Superior temporal gyrus (tissue), 1 donor: ENCODE data around the gene SLC7A1.

Source experiments
- DNase-seq: peaks from one replicate; pipeline ENCODE4 v3.0.0-alpha.2; 2016; ENCODE audit errors: extremely low spot score

The SLC7A1 gene

DNA sequence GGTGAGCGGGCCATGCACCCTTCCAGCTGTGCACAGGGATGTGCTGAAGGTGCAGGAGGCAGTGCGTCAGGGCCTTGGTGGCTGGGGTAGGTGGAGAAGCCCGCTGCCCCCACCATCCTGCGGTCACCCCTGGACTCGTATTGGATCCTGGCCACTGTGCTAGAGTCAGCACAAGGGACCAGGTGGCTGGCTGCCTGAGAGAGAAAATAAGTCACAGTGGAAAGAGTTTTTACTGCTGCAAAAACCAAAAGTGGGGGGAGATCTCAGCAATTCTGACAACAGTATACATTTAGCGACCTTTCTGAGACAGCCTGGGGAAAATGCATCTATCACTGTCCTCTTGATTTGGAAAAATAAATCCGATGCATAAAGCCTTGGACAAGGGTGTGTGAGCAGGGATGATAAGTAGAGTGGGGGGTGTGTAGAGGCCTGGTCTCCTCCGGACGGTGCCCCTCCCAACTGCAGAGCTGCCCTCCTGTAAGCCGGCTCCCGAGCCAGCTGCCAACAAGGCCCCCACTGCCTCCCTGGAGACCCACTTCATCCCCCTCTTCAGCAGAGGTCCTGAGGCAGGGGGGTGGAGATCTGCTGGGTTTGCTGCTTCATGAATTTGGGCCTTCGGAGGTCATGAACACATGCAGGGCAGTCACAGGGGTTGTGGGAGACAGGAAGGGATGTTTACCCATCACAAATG, 84.2 kb downstream of the SLC7A1 start:
- no peak for DNase-seq

DNA sequence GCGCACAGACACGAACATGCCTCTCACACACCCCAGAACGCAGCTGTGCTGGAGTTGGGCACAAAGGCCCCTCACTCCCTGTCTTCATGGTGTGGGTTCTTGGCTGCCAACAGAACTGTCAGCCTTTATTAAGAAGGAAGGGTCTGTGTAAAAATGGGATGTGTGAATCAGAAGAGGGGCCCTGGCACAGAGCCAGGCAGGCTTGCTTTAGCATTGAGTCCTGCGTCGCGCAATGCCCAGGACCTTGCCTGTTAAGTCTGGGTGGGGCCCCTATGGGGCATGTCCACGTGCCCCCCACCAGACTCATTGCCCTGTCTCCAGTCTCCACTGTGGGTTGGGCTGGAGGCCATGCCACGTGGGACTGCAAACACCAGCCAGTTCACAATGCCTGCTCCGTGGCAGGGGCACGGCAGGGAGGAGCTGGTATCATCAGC, 84.8 kb downstream of the SLC7A1 start:
- DNase-seq: no peak

DNA sequence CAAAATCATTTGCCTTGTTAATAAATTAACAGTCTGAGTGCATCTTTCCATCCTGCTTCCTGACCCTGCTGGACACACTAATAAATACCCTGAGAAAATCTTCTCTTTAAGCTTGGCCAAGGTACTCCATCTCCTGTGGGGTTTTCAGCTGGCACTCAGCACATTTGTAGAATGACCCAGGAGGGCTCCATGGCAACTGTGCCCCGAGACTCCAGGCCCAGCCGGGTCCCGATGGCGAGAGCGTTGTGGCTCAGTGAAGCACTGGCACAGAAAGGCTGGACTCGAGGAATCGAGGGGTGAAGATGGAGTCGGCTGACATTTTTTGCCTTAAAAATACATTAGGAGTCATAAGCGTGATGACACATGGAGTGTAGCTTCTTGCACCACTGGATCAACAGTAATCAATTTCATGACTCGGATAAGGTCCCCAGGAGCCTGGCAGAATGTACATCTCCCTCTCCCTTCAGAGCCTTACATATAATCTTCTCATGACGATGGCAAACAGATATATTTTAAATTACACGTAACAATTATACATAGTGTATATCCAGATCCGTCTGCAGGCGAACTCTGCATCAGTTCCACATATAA, 85.4 kb downstream of the SLC7A1 start:
- no peak for DNase-seq

DNA sequence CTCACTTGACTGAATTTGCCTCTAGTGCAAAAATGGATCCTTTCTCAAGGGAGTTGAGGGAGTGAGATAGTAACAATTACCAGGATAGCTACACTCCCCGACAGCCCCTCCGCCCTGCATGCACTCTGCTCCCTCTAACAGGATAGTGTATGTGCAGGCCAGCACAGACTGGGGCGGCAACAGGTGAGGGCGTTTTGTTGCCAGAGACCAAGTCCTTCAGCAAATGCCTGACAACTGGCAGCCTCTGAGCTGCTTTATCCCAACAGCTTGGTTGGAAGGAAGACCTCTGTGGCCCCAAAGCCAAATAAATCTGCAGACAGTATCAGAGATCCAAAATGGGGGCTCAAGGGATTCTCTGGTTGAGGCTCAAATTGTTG, 86.6 kb downstream of the SLC7A1 start:
- DNase-seq: no peak

DNA sequence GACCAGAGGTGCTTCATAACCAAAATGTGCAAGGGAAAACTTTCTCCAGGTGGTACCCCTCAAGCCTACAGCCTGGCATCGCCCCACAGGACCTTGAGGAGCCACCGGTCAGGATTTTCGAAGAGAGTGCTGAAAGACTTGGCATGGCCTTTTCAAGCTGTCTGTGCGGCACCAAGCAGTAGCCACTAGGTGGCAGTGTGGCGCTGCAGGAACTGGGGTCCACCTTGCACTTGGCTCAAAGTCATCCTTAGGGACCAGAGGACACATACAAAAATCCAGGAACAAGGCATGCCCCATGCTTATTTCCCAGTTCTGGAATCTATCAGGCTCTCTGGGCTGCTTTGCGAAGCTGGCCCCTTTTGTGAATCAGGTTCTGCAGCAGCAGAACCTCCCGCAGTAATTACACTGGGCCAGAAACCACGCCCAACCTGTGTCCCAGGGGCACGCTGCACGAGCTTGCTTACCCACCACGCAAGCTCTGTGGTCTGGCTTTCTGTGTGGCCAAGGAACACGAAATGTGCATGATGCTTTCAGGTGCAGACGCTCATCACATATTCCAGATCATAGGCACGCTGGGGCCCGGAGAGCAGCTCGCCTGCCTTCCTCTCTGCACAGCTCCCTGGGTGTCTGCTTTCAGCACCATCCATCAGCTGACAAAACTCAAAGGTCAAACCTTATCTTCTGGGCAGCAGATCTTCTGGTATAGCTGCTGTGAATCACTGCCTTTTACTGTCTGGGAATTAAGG, 87.2 kb downstream of the SLC7A1 start:
- peak; percentile 96 for DNase-seq

DNA sequence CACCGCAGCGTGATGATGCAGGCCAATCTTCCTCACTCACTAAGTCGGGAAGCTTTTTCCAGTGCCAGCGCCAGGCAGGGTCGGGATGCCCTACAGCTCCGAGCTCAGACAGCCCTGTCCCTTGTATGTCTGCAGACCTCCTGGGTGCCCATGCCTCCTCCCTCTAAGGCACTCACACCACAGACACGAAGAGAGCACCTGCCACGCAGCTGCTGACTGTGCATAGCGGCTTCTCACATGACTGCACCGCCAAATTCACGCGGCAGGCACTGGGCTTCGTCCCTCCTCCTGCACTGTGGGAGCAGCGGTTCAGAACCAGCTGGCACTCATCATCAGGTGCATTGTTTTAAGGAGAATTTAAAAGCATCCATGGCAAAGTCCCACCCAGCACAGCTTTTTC, 88.1 kb downstream of the SLC7A1 start:
- DNase-seq: peak; percentile 16

DNA sequence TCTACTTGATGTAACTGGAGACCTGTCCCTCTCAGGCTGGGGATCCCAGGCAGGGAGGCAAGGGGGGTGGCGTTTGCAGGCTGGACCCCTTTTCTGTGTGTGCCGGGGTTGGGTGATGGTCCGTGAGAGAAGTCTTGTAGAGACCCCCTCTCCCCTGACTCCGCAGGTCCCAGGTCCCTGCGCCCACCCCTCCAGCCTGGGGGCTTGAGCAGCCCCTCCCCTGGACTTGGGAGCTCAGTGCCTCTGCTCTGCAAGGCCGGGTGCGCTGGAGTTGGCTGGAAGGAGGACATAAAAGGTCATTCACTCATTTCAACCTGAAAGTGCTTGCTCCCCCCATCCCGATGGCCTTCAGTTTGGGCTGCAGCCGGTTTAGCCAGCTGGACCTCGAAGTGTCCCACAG, 89.5 kb downstream of the SLC7A1 start:
- DNase-seq: no peak

DNA sequence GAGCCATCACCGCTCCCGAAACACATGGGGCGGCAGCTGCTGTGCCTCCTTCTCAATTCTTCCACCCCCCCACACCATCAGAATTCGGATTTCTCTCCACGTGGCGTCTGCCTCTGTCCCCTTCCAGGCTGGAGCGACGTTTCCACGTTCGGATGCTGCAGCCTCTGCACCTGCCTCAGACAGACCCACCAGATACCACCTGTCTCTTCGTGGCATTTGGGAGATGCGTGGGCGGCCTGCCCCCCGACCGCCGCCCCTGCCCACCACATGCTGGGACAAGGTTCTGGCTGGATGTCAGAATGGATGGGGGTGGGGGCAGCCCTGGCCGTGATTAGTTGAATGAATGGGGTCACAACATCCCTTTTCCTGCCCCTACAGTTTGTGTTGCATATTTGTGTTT, 90.0 kb downstream of the SLC7A1 start:
- DNase-seq: no peak

DNA sequence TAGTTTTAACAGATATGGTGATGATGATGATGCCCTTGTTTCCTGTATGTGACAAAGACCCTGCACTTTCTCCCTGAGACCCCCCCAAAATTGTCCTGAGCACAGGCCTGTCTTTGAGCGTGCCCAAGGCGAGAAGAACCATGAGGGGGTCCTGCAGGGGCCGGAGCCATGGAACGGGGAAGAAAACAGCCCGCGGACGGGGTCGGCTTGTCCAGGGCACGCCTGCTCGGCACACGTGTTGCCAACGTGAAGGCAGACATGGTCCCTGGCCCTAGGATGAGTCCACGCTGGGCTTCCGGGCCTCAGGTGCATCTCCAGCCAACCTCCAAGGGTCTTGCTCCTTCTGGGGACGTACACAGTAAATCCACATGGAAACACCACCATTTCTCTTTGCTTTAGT, 90.8 kb downstream of the SLC7A1 start:
- no peak for DNase-seq

DNA sequence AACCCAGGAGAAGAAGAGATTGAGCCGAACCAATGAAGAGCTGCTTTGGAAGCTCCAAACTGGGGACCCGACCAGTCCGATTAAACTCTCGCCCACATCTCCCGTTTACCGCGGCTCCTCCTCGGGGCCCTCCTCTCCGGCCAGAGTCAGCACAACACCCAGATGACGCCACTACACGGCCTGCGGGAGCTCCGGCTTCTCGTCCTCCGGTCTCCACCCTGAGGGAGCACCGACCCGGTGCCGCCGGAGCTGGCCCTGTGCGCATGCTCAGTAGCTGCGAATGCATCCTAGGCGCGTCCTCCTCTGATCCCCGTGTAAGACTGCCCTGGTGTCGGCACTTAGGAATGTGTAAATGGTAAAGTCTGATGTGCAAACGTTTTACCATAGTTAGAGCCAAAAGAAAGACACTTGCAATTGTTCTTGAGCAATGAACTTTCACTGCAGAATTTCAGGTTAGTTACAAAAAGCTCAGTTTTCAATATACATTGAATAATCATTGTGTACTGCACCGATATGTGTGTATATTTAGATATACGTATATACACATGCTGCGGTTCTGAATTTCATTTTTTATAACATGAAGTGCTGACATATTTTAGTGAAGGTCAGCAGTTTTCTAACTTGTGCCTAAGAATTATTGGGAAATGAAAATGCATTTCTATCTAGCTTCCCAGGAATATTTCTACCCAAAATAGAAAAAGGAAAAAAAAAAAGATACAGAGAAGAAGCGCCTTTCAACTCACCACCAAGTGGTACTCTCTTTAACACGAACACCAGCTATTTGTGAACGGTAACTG, 92.2 kb downstream of the SLC7A1 start:
- no peak for DNase-seq

DNA sequence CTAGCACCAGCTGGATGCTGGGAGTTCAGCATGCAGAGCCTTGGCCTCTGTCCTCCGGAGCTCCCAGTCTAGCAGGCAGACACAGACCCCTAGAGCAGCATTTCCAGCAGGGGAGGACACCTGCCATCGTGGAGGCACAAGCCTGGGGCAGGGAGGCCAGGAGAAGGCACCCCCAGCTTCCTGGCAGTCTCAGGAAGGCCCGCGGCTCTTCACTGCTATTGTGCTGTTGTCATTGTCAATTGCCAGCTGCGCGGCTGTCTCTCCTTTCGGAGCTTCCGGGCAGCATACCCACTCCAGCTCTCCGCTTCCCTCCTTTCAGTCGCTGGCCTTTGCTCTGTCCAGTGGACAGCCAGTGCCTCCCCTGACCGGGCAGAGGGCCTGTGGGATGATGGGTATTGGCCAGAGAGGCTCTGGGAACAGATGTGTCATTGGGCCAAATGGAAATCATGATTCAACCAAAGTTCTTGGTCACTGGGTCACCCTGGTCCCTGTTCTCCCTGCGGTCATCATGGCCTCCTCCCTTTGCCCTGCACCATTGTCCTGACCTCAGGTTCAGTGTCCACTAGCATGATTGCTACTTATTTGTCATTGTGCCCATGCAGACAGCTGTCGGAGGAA, 93.0 kb downstream of the SLC7A1 start:
- DNase-seq: no peak

DNA sequence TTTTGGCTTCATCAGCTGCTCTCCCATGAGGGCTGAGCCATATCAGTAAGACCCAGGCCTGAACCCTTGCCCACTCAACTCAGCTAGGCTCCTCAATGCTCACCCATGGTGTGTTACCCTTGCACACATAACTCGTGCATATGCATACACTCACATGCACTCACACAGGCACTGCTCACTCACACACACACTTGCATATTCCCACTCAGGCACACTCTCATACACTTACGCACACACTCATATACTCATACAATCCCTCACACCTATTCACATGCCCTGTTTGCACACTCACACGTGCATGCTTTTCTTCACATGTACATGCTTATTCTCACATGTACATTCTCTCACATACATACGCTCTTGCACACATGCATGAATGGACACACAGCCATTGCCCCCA, 93.8 kb downstream of the SLC7A1 start:
- no peak for DNase-seq

DNA sequence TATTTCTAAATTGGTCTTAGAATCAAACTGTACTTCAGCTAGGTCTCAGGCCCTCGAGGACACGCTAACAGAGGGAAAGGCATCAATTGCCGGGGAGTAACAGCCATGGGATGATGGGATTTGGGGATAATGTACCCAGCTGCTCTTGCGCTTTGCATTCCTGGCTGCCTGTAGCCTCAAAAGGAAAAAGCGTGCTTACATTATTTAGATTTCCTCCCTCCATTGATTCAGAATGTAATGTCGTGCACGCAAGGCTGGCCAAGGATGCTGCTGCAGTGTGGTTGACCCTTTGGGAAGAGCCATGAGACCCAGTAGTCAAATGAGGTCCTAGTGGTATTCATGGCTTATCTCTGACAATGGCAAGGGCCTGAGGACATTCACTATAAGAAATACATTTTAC, 95.1 kb downstream of the SLC7A1 start:
- no peak for DNase-seq

DNA sequence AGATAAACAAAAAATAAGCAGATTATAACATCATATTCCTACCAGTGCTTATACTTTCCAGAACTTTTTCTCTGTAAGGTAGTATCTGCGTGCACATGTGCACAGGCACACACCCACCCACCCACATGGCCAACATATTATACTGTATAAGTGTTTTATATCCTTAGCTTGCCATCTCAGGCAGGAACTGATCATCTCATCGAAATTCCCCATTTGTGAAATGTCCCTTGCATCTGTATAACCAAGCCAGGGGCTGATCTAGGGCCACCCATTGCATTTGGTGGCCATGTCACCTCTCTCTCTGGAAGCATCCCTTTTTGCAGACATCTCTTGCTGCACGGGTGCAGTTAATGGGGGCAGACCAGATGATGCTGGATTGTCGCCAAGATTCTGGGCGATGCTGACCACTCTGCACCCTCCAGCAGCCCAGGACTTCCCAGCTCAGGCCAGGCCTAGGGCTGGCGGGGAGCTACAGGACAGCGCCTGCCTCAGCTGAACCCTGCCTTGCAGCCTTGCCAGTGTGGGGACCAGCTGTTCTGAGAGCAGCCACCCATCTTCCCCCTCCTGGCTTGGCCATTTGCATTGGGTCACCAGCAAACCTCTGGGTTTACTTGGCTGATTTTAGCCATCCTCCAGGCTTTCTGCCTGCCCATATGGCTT, 95.9 kb downstream of the SLC7A1 start:
- no peak for DNase-seq

DNA sequence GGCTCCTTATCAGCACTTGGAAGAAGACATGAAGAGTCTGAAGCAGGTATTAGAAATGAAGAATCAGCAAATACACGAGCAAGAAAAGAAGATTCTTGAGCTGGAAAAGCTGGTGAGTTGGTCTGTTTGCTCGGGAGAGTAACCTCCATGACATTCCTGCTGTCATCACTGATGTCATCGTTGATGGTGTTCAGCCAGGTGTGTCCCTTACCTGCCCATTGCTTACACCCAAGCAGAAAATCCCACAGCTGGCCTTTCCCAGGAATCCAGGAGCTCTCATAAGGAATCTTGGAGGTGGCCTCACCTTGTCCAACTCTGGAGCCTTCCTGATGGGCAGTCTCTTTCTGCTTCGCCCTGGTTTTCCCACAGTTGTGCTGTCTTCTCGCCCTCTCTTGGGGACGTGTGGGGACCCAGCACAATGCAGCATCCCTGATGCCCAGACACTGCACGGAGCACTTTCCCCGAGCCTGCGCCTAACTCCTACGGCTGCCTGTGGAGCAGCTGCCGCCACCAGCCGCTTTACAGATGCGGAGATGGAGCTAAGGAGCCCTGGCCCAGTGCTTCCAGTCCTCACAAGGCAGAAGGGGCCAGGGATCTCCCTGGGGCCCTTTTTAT, 97.0 kb downstream of the SLC7A1 start:
- no peak for DNase-seq

DNA sequence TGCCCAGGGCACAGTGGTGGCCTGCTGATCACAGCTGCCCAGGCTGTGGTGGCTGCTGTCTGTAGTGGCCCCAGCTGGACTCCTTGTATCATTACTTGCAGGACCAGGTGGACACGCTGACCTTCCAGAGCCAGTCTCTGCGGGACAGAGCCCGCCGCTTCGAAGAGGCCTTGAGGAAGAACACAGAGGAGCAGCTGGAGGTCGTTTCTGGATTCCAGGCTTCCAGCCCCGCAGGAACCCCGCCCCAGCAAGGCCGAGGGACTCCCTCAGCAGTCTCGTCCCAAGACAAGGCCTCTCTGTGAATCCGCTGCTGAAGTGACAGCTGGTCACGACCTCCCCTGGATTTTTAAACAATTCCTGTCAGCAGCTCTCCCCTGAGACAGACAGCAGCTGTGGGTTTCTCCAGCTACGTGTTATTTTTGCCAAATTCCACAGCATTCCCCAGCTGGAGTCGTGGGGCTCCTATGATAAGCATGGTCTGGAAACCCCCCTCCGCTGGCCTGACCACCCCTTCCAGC, 98.3 kb downstream of the SLC7A1 start:
- DNase-seq: no peak

DNA sequence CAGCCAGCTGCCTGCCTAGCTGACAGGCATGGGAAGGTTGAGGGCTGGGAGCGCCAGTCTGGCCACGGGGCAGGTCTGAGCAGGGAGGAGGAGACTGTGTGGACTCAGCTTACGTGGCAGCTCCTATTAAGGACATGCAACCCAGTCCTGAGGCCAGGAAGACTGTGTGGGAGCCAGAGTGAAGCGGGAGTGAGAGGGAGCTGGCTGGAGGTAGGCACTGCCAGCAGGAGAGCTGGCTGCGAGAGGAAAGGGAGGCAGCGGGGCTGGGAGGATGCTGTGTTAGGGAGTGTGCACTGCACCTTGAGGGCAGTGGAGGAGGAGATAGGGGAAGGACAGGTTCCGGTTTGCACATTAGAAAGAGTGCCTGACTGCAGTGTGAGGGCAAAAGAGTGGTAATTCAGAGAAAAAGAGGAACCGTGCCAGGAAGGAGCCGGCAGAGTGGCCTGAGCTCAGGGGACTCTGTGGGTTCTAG, 99.2 kb downstream of the SLC7A1 start:
- no peak for DNase-seq

DNA sequence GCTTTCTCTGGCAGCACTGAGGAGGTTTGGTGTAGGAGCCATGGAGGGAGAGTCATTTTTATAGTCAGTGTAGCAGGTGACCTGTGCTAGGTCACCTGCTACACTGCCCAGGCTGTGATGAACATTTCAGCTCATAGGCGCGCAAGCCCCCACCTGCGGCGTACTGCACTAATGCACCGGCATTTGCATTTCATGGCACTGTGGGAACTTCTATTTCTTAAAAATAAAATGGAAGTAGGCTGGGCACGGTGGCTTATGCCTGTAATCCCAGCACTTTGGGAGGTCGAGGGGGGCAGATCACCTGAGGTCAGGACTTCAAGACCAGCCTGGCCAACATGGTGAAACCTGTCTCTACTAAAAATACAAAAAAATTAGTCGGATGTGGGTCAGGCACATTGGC, 101.0 kb downstream of the SLC7A1 start:
- DNase-seq: no peak

DNA sequence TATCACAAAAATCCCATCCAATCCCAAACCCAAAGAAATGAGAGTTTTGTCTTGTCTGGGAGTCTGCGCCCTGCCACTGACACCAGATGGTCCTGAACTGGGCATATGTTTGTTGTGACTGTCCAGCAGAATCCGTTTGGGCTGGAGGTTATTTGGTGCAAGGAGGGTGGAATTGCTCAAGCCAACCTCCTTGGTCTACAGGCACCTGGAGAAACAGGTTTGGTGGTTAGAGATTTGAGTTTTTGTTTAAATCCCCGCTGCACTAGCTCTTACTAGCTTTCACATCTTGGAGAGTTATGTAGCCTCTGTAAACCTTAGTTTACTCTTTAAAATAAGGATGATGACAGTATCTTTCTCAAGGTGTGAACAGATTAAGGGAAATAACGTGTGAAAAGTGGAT, 101.7 kb downstream of the SLC7A1 start:
- no peak for DNase-seq

DNA sequence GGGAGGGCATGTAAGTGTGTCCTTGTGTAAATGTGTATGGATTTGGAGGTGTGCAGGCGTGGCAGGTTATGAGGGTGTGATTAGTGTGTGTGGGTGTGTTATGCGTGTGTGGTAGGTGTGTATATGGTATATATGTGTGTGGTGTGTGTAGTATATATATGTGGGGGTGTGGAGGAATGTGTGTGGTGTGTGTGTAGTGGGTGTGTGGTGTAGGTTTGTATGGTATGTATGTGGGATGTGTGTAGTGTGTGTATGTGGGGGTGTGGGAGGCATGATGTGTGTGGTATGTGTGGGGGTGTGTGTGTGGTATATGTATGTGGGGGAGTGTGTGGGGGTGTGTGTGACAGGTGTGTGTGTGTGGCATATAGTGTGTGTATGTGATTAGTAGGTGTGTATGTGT, 104.2 kb downstream of the SLC7A1 start:
- no peak for DNase-seq

DNA sequence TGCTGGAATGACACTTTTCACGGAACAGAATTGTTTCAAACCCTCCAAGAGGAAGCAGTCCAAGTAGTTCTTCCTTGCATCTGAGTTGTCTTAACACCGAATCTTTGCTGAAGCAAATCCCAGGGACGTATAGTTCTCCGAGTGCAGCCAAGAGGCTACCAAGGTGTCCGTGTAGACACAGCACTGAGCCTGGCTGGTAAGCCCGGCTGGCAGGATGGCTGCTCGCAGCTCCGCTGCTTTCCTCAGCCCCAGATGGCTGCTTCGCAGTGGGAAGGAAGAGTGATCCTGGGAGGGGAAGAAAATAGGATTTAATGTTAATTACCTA, 105.0 kb downstream of the SLC7A1 start:
- DNase-seq: no peak
